ENCODE results near the gene SARM1.

- TF ChIP-seq CTCF (IDR thresholded peaks at IDR 0.05; ENCODE audit: poor library complexity, severe bottlenecking) (no peak), SMC3 (conservative IDR thresholded peaks at IDR 0.05; ENCODE audit: poor library complexity) (no peak)
Observed at GRCh38 chr17:28335959-28336871, 35.3 kb upstream of the SARM1 start.
